Neural cell (in vitro differentiated cells): ENCODE data around the gene COPS6. TPM values are rescaled to one million over a fixed set of nuclear protein-coding genes. Genes with fewer than 3 reads are reported as not detected.
A peak's percentile ranks its signal among the peaks of the same experiment; 100 is the strongest.

ENCODE experiments used
- H2AFZ ChIP-seq: fragments of 200-600, 300-800 bp; sonication (generic), shearing (Covaris generic); 2 replicates; pipeline ENCODE4 v1.6.0; 2014; ENCODE audit warnings: low read depth, mild to moderate bottlenecking, antibody characterized with exemption, low read length, moderate library complexity
- H3F3A ChIP-seq: fragments of 200-600 bp; shearing (Covaris generic); 2 replicates; pipeline ENCODE4 v1.6.1; 2016; ENCODE audit warnings: mild to moderate bottlenecking, moderate library complexity, mixed read lengths, antibody characterized with exemption, low read length; ENCODE audit not compliant: insufficient read depth, poor library complexity, severe bottlenecking
- H3K27ac ChIP-seq: fragments of 200-600, 300-800 bp; sonication (generic), shearing (Covaris generic); 2 replicates; pipeline ENCODE4 v1.5.1; 2014; ENCODE audit warnings: mild to moderate bottlenecking, low read length, moderate library complexity
- H3K27me3 ChIP-seq: fragments of 300-800, 200-600 bp; sonication (generic), shearing (Covaris generic); 2 replicates; pipeline ENCODE4 v1.6.0; 2014; ENCODE audit warnings: mild to moderate bottlenecking, low read depth, low read length, moderate library complexity; ENCODE audit not compliant: insufficient read depth
- H3K36me3 ChIP-seq: fragments of 300-800, 200-600 bp; sonication (generic), shearing (Covaris generic); 2 replicates; pipeline ENCODE4 v1.5.1; 2014; ENCODE audit warnings: mild to moderate bottlenecking, antibody characterized with exemption, low read length, moderate library complexity; ENCODE audit not compliant: insufficient read depth
- H3K4me2 ChIP-seq: fragments of 300-800, 200-600 bp; sonication (generic), shearing (Covaris generic); 2 replicates; pipeline ENCODE4 v1.6.0; 2014; ENCODE audit warnings: mild to moderate bottlenecking, low read length
- H3K4me3 ChIP-seq: fragments of 300-800, 200-600 bp; sonication (generic), shearing (Covaris generic); 2 replicates; pipeline ENCODE4 v1.5.1; 2014; ENCODE audit warnings: mild to moderate bottlenecking, low read length, moderate library complexity
- H3K79me2 ChIP-seq: fragments of 200-600 bp; shearing (Covaris generic); replicated peaks from 2 replicates; pipeline ENCODE4 v1.6.0; 2014; ENCODE audit warnings: mild to moderate bottlenecking, low read length, moderate library complexity; ENCODE audit not compliant: insufficient read depth
- H3K9ac ChIP-seq: fragments of 300-800, 200-600 bp; sonication (generic), shearing (Covaris generic); 2 replicates; pipeline ENCODE4 v1.6.1; 2016; ENCODE audit warnings: mild to moderate bottlenecking, low read length, mixed read lengths
- H3K9me2 ChIP-seq: fragments of 200-600 bp; shearing (Covaris generic); 2 replicates; pipeline ENCODE4 v1.6.1; 2016; ENCODE audit warnings: mild to moderate bottlenecking, low read length, mixed read lengths; ENCODE audit not compliant: insufficient read depth
- H3K9me3 ChIP-seq: fragments of 200-600, 300-800 bp; sonication (generic), shearing (Covaris generic); 2 replicates; pipeline ENCODE4 v1.6.1; 2016; ENCODE audit warnings: mild to moderate bottlenecking, mixed run types, low read length, moderate library complexity, mixed read lengths
- H4K20me1 ChIP-seq: fragments of 200-600 bp; shearing (Covaris generic); 2 replicates; pipeline ENCODE4 v1.6.1; 2016; ENCODE audit warnings: mild to moderate bottlenecking, mixed run types; ENCODE audit not compliant: insufficient read depth
- CTCF ChIP-seq: fragments of 450-650 bp; IDR thresholded peaks from 2 replicates; pipeline ENCODE4 v1.5.1; 2014; ENCODE audit warnings: antibody characterized with exemption, mild to moderate bottlenecking, moderate library complexity; ENCODE audit not compliant: poor library complexity, severe bottlenecking
- EP300 ChIP-seq: fragments of 450-650 bp; conservative IDR thresholded peaks from 2 replicates; pipeline ENCODE4 v1.6.1; 2014; ENCODE audit warnings: antibody characterized with exemption, mild to moderate bottlenecking, moderate library complexity; ENCODE audit not compliant: poor library complexity, severe bottlenecking
- EZH2 ChIP-seq: fragments of 200-600, 300-800 bp; shearing (Covaris generic), sonication (generic); IDR thresholded peaks from 2 replicates; pipeline ENCODE4 v1.6.1; 2014; ENCODE audit warnings: antibody characterized with exemption, low read length, borderline replicate concordance, mild to moderate bottlenecking; ENCODE audit not compliant: insufficient read depth, poor library complexity, severe bottlenecking
- MXI1 ChIP-seq: fragments of 450-650 bp; conservative IDR thresholded peaks from 2 replicates; pipeline ENCODE4 v1.6.1; 2014; ENCODE audit warnings: antibody characterized with exemption, mild to moderate bottlenecking; ENCODE audit not compliant: poor library complexity, severe bottlenecking
- POLR2AphosphoS5 ChIP-seq: IDR thresholded peaks from 2 replicates; pipeline ENCODE4 v1.6.1; 2012
- RAD21 ChIP-seq: fragments of 450-650 bp; conservative IDR thresholded peaks from 2 replicates; pipeline ENCODE4 v1.6.1; 2014; ENCODE audit warnings: antibody characterized with exemption, mild to moderate bottlenecking, moderate library complexity
- REST ChIP-seq: IDR thresholded peaks from 2 replicates; pipeline ENCODE4 v1.6.1; 2012; ENCODE audit warnings: borderline replicate concordance
- SMC3 ChIP-seq: fragments of 450-650 bp; conservative IDR thresholded peaks from 2 replicates; pipeline ENCODE4 v1.6.1; 2014; ENCODE audit warnings: antibody characterized with exemption, mild to moderate bottlenecking, moderate library complexity; ENCODE audit not compliant: poor library complexity
- TAF1 ChIP-seq: IDR thresholded peaks from 2 replicates; pipeline ENCODE4 v1.6.1; 2012; ENCODE audit warnings: low read depth
- polyA plus RNA-seq: library from polyadenylated mRNA; depleted of rRNA; stranded (reverse); fragments of >200 nt; gene quantifications from 2 replicates; pipeline ENCODE4 v1.2.3, GENCODE V29; 2014

The COPS6 gene
- polyA plus RNA-seq, 1 donor from 2014 or later = 57.1 TPM

GRCh38 chr7:100059251-100059739, 29.5 kb upstream of the COPS6 start:
- Histone ChIP-seq H3K36me3 (peaks cover 9% of the 10 kb centered on the region), H3K27ac (no peak overlapping the region), H3F3A (no peaks in the 10 kb centered on the region), H3K4me2 (no peak overlapping the region), H4K20me1 (no peaks in the 10 kb centered on the region), H3K9ac (no peak overlapping the region), H3K9me3 (no peaks in the 10 kb centered on the region), H3K79me2 (no peaks in the 10 kb centered on the region), H3K27me3 (no peaks in the 10 kb centered on the region), H2AFZ (no peak overlapping the region), H3K4me3 (no peak overlapping the region), H3K9me2 (no peaks in the 10 kb centered on the region)
- no peak for TF ChIP-seq EP300
- no peak for TF ChIP-seq TAF1
- TF ChIP-seq MXI1 = no peak
- TF ChIP-seq POLR2AphosphoS5 = no peak
- TF ChIP-seq RAD21 = no peak
- TF ChIP-seq CTCF = no peak
- TF ChIP-seq SMC3 = no peak
- no peak for TF ChIP-seq REST
- no peak for TF ChIP-seq EZH2

GRCh38 chr7:100061518-100062193, 27.1 kb upstream of the COPS6 start:
- Histone ChIP-seq H3K4me2 (no peak overlapping the region), H3K27ac (no peak overlapping the region), H3K27me3 (no peaks in the 10 kb centered on the region), H3F3A (no peaks in the 10 kb centered on the region), H2AFZ (no peak overlapping the region), H4K20me1 (no peaks in the 10 kb centered on the region), H3K4me3 (no peak overlapping the region), H3K79me2 (no peaks in the 10 kb centered on the region), H3K36me3 (peaks cover 9% of the 10 kb centered on the region), H3K9me3 (no peaks in the 10 kb centered on the region), H3K9ac (no peak overlapping the region), H3K9me2 (no peaks in the 10 kb centered on the region)
- TF ChIP-seq SMC3 (no peak), POLR2AphosphoS5 (peak; percentile 3), TAF1 (no peak)
